ENCODE results near the gene BAD.

GRCh38 chr11:64294774-64295173 lies 10.3 kb upstream of the BAD start:
- no peak for TF ChIP-seq POLR2A (IDR thresholded peaks at IDR 0.05; ENCODE audit: low read depth, low read length)
- TF ChIP-seq POLR2AphosphoS5 (IDR thresholded peaks at IDR 0.05; ENCODE audit: low read depth, low read length) = no peak

All from GM12892 (cell line).